A549 (cell line): ENCODE results near the gene CELF2. TPM values are rescaled to one million over a fixed set of nuclear protein-coding genes. Genes with fewer than 3 reads are reported as not detected.

Experiments used
- ATAC-seq, 2 experiments: fragments of 200-7000 bp in 1 of 2; fragments of >200 bp in 1 of 2; cut with Nextera tagmentation in 1 of 2; cut with Tn5 transposase in 1 of 2; 3 replicates each; pipeline versions ENCODE4 v1.8.0 to v1.9.1; 2018 to 2020; ENCODE audit warnings: mild to moderate bottlenecking in 1 of 2, moderate library complexity in 1 of 2
- CTCF ChIA-PET: fragments of 300-600 bp; sonication (Branson Sonifier 250); formaldehyde crosslinking; extraction: SDS; loops from one replicate; lab custom pipeline; 2021; ENCODE audit warnings: antibody characterized with exemption, inconsistent platforms; lab: Yijun Ruan, JAX
- POLR2A ChIA-PET: fragments of 350-600 bp; formaldehyde crosslinking; extraction: SDS; loops from one replicate; lab custom pipeline; 2021; ENCODE audit warnings: antibody characterized with exemption, inconsistent platforms; lab: Yijun Ruan, JAX
- DNase-seq, 2 experiments: peaks; one replicate each; pipeline versions ENCODE4 v3.0.0 to v3.0.0-alpha.2; 2011 to 2016; ENCODE audit warnings: low read depth in 1 of 2, low spot score in 1 of 2
- FAIRE-seq: peaks from 2 replicates; lab custom pipeline; 2011; peaks lifted over from hg19 to GRCh38; lab: Jason Lieb, UNC
- H3K27ac ChIP-seq, 2 experiments: fragments of >200 bp; sonication (Bioruptor Twin); formaldehyde crosslinking; 3 replicates each; pipeline ENCODE4 v1.5.1; 2016 to 2017
- H3K4me1 ChIP-seq: fragments of >200 bp; sonication (Bioruptor Twin); formaldehyde crosslinking; 3 replicates; pipeline ENCODE4 v1.6.1; 2016
- H3K4me2 ChIP-seq: fragments of >200 bp; sonication (Bioruptor Twin); formaldehyde crosslinking; 3 replicates; pipeline ENCODE4 v1.6.1; 2016
- H3K4me3 ChIP-seq: fragments of >200 bp; sonication (Bioruptor Twin); formaldehyde crosslinking; 3 replicates; pipeline ENCODE4 v1.5.1; 2016
- H3K9me3 ChIP-seq: fragments of >200 bp; sonication (Bioruptor Twin); formaldehyde crosslinking; 3 replicates; pipeline ENCODE4 v1.6.1; 2016
- CBX2 ChIP-seq: fragments of 200-600 bp; sonication (generic); IDR thresholded peaks from 2 replicates; pipeline ENCODE4 v1.6.1; 2016; ENCODE audit warnings: low read depth, mild to moderate bottlenecking, borderline replicate concordance
- GATA3 ChIP-seq: IDR thresholded peaks from 2 replicates; pipeline ENCODE4 v1.6.1; 2012; ENCODE audit warnings: borderline replicate concordance
- HDAC2 ChIP-seq: fragments of 200-600 bp; sonication (generic); IDR thresholded peaks from 2 replicates; pipeline ENCODE4 v1.6.1; 2016
- HMGXB4 ChIP-seq: fragments of 250-450 bp; sonication (Bioruptor Pico); IDR thresholded peaks from 2 replicates; pipeline ENCODE4 v1.5.0; 2021; ENCODE audit warnings: mild to moderate bottlenecking, moderate library complexity, borderline replicate concordance
- HOXA7 ChIP-seq: fragments of 250-450 bp; sonication (Bioruptor Pico); IDR thresholded peaks from 2 replicates; pipeline ENCODE4 v1.5.0; 2020; ENCODE audit warnings: mild to moderate bottlenecking, moderate library complexity
- HOXB13 ChIP-seq: fragments of 250-450 bp; sonication (Bioruptor Pico); IDR thresholded peaks from 2 replicates; pipeline ENCODE4 v1.5.0; 2020; ENCODE audit warnings: low read depth, mild to moderate bottlenecking, moderate library complexity
- POLR2AphosphoS2 ChIP-seq: conservative IDR thresholded peaks from 2 replicates; pipeline ENCODE4 v1.6.1; 2012; ENCODE audit warnings: low read length, improper control_type of control experiment, inconsistent platforms
- REST ChIP-seq: fragments of 200-600 bp; sonication (generic); IDR thresholded peaks from 2 replicates; pipeline ENCODE4 v1.6.1; 2016; ENCODE audit warnings: antibody characterized with exemption, mild to moderate bottlenecking, moderate library complexity
- RFX5 ChIP-seq: fragments of 450-650 bp; IDR thresholded peaks from 2 replicates; pipeline ENCODE4 v1.7.1; 2014; ENCODE audit warnings: antibody characterized with exemption, mild to moderate bottlenecking, moderate library complexity
- SREBF2 ChIP-seq: fragments of 450-650 bp; IDR thresholded peaks from 2 replicates; pipeline ENCODE4 v1.6.1; 2014; ENCODE audit warnings: mild to moderate bottlenecking, moderate library complexity
- ZC3H11A ChIP-seq: fragments of 450-650 bp; IDR thresholded peaks from 2 replicates; pipeline ENCODE4 v1.6.1; 2014; ENCODE audit warnings: antibody characterized with exemption, mild to moderate bottlenecking
- WGBS: methylation state at CpG from one replicate; pipeline ENCODE4 v1.1.6; 2017; ENCODE audit errors: missing lambda C conversion rate; 5-methylcytosine and 5-hydroxymethylcytosine counted together
- polyA plus RNA-seq, 4 experiments: library from polyadenylated mRNA; depleted of rRNA in 3 of 4; stranded (reverse); fragments of >200 nt; fragmentation: RNase III in 1 of 4; extraction: RNeasy Plus Mini Kit Qiagen cat#74134 plus additional on column Dnase treatment in 1 of 4; gene quantifications; 2 replicates in 3 of 4; 3 replicates in 1 of 4; pipeline ENCODE4 v1.2.3, GENCODE V29; 2011 to 2017
- TF ChIP-seq, protein P1 (sequence below): fragments of >200 bp; sonication (Bioruptor Twin); formaldehyde crosslinking; IDR thresholded peaks from 3 replicates; pipeline ENCODE4 v1.6.1; 2016

The CELF2 gene
- polyA plus RNA-seq, 2 of the 4 experiments (the other 2 are of a cell fraction): 0.01 to 0.03 TPM

GRCh38 chr10:11257440-11258090 is 239.9 kb downstream of the CELF2 start (continued):
- TF ChIP-seq REST: no peak
- TF ChIP-seq ZC3H11A: no peak

- H3K27ac ChIP-seq: no peak overlapping the region
- H3K4me3 ChIP-seq: no peak overlapping the region
- 28% methylated on average over 9 of the region's 9 CpGs for WGBS
- no peak for FAIRE-seq
- no peak for TF ChIP-seq HMGXB4 (CRISPR knock-in tag)
- no peaks in the 10 kb centered on the region for H3K9me3 ChIP-seq
- no peak for DNase-seq
- ATAC-seq: 0 out of 6 replicates have a peak, but pooled peaks have one; percentile 36 to 66
- ChIA-PET CTCF (interaction anchor here (0.6 to 1.2 kb wide), 3 partner anchors 9 to 70 kb away, joined by 3 to 5 read pairs (median 4); no protein-coding TSS in a partner anchor), POLR2A (no interaction called here)
- no peaks in the 10 kb centered on the region for H3K4me1 ChIP-seq
- no peak overlapping the region for H3K4me2 ChIP-seq
These were observed 242.5 kb downstream of the CELF2 start for GRCh38 chr10:11260170-11260569.

DNA sequence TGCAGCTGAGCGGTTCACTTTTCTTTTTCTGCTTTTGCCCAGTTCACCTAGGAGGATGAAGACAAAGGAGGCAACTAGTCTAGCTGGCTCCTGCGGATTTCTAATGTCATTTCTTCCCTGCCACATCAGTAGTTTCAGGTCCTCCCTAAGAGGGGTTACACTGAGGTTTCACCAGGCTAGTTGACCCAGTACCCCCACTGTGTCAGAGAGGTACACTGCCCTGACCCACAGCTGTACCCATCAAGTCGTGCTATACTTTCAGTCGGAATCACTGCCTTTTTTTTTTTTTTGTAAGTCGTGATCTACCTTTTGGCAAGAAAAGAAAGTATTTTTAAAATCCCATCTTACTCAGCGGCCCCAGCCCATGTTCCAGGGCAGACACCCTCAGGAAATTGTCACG is 243.5 kb downstream of the CELF2 start:
- TF ChIP-seq GATA3 (no peak), CBX2 (no peak), HDAC2 (no peak)
- TF ChIP-seq, protein P1, sequence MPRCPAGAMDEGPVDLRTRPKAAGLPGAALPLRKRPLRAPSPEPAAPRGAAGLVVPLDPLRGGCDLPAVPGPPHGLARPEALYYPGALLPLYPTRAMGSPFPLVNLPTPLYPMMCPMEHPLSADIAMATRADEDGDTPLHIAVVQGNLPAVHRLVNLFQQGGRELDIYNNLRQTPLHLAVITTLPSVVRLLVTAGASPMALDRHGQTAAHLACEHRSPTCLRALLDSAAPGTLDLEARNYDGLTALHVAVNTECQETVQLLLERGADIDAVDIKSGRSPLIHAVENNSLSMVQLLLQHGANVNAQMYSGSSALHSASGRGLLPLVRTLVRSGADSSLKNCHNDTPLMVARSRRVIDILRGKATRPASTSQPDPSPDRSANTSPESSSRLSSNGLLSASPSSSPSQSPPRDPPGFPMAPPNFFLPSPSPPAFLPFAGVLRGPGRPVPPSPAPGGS: no peak
- ATAC-seq (no peak), DNase-seq (no peak), FAIRE-seq (no peak)
- ChIA-PET POLR2A (no interaction called here), CTCF (interaction anchor here (2.0 kb wide), 1 partner anchor 10 kb away, joined by 12 read pairs; no protein-coding TSS in a partner anchor)
- WGBS: 0% methylated on average over 7 of the region's 7 CpGs
- Histone ChIP-seq H3K4me2 (no peak overlapping the region), H3K4me3 (no peak overlapping the region), H3K9me3 (no peaks in the 10 kb centered on the region), H3K27ac (no peak overlapping the region), H3K4me1 (no peaks in the 10 kb centered on the region)

DNA sequence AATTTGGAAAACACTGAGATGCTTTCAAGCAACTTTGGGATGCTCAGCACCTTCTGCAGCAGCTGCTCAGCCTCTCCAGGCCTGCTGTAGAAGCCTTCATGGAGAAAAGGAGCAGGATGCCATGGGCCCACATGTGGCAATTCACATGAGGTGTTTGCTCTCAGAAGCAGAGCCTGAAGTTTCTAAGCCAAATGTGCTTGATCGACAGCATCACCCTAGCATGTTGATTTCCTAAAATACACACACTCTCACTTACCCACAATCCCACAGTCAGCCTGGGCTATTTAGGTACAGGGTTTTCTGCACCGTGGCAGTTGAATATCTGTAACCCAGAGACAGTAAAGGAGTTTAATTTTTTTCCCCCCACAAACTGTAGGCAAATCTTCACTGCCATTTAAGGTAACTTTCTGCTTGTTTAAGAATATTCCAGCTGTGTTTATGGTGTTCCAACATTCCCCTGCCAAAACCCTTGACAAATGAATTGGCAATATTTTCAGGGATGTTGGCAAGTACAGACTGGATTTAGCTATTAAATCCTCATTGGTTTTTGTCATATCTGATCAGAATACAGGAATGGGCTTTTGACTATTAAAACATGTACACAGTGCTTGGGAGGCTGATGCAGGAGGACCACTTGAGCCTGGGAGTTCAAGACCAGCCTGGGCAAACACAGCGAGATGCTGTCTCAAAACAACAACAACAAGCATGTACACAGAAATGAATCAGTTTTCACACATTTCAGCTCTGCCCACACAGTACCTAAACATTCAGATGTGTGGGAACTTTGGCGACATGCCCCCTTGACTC is 244.2 kb downstream of the CELF2 start:
- no peak overlapping the region for H3K4me3 ChIP-seq
- ATAC-seq (no peak), DNase-seq (no peak), FAIRE-seq (no peak)
- no peak overlapping the region for H3K4me2 ChIP-seq
- WGBS: 1% methylated on average over 4 of the region's 4 CpGs
- no peak for TF ChIP-seq SREBF2
- no peak for TF ChIP-seq POLR2AphosphoS2
- no peak for TF ChIP-seq HDAC2
- no peak for TF ChIP-seq HOXB13 (CRISPR knock-in tag)
- TF ChIP-seq HOXA7 (CRISPR knock-in tag): no peak
- no peak for TF ChIP-seq RFX5
- H3K27ac ChIP-seq: no peak overlapping the region
- ChIA-PET CTCF (interaction anchor here (2.0 kb wide), 2 partner anchors 9 kb away, joined by 5 to 12 read pairs; no protein-coding TSS in a partner anchor), POLR2A (no interaction called here)
- no peaks in the 10 kb centered on the region for H3K4me1 ChIP-seq
- H3K9me3 ChIP-seq: no peaks in the 10 kb centered on the region
